ENCODE data around the gene CCDC154. TPM values are rescaled to one million over a fixed set of nuclear protein-coding genes. Genes with fewer than 3 reads are reported as not detected.

Gene CCDC154
- total and polyA plus RNA-seq, 10 of the 15 experiments (the other 5 are each of a cell fraction or from before 2014, with no cell fraction given) = 0.06 to 0.26 (median 0.25) TPM; not detected in 7

GRCh38 chr16:1450841-1451240, 6.5 kb upstream of the CCDC154 start:
- Histone ChIP-seq H3K4me3 (no peak overlapping the region), H3K4me2 (ENCODE audit: control insufficient read depth, insufficient read depth) (no peak overlapping the region), H4K20me1 (ENCODE audit: control insufficient read depth, insufficient read depth) (no peaks in the 10 kb centered on the region), H3K9me3 (replicated peaks; ENCODE audit: control insufficient read depth, insufficient read depth, low read length) (no peaks in the 10 kb centered on the region), H2AFZ (ENCODE audit: control insufficient read depth, low read depth, low read length) (no peak overlapping the region), H3K27me3 (replicated peaks in 1 of 2; ENCODE audit: control insufficient read depth in 2 of 2, insufficient read depth in 2 of 2, low read length in 1 of 2) (no peaks in the 10 kb centered on the region), H3K79me2 (ENCODE audit: control insufficient read depth, insufficient read depth, low read length) (no peaks in the 10 kb centered on the region), H3K27ac (ENCODE audit: control insufficient read depth, insufficient read depth) (no peak overlapping the region), H3K36me3 (ENCODE audit: control insufficient read depth in 2 of 2, insufficient read depth in 2 of 2, low read length in 1 of 2) (no peaks in the 10 kb centered on the region; a peak in 2 of 4 replicates), H3K9ac (ENCODE audit: control insufficient read depth, insufficient read depth, low read length) (no peak overlapping the region), H3K4me1 (ENCODE audit: control insufficient read depth, insufficient read depth, low read length) (no peaks in the 10 kb centered on the region)
- 96% methylated on average over 21 of the region's 21 CpGs for WGBS (ENCODE audit: insufficient coverage, insufficient replicate concordance, low lambda C conversion rate, missing lambda C conversion rate)
- no peak for TF ChIP-seq MEF2B (IDR thresholded peaks at IDR 0.05; ENCODE audit: partially characterized antibody, poor library complexity, severe bottlenecking)
- no peak for TF ChIP-seq LARP7 (IDR thresholded peaks at IDR 0.05)
- no peak for TF ChIP-seq NBN (IDR thresholded peaks at IDR 0.05)
- TF ChIP-seq ESRRA (IDR thresholded peaks at IDR 0.05; ENCODE audit: low read length) = no peak
- no peak for TF ChIP-seq KDM1A (IDR thresholded peaks at IDR 0.05; ENCODE audit: borderline replicate concordance)
- TF ChIP-seq NFYB (IDR thresholded peaks at IDR 0.05; ENCODE audit: insufficient read depth, low read depth, low read length) = no peak
- TF ChIP-seq MTA2 (IDR thresholded peaks at IDR 0.05; ENCODE audit: low read depth) = no peak
- TF ChIP-seq EGR1 (IDR thresholded peaks at IDR 0.05; ENCODE audit: borderline replicate concordance in 1 of 2, low read depth in 2 of 2, low read length in 2 of 2) = no peak
- no TSS peak for BruUV-seq (replicated peaks)
- SMC1A ChIA-PET (ENCODE audit: uncharacterized antibody, unreplicated experiment) = no interaction called here
- POLR2A ChIA-PET = no interaction called here
- FAIRE-seq = no peak
- RAD21 ChIA-PET (ENCODE audit: unreplicated experiment) = interaction anchor here (0.7 kb wide), 1 partner anchor 164 kb away, joined by 3 read pairs; no protein-coding TSS in a partner anchor
- in situ Hi-C loops (cut with MboI) = no loop called here
- no peak for ATAC-seq
- no peak for DNase-seq (ENCODE audit: low read depth, low spot score)
- CTCF ChIA-PET = no interaction called here
- intact Hi-C loops (cut with micrococcal nuclease; ENCODE audit: unreplicated experiment) = no loop called here

- no TSS peak for BruUV-seq (replicated peaks)
These were observed 5.9 kb upstream of the CCDC154 start for GRCh38 chr16:1450218-1450617.

More at GRCh38 chr16:1450218-1450617, 5.9 kb upstream of the CCDC154 start:
- TF ChIP-seq ZNF24 (IDR thresholded peaks at IDR 0.05) (no peak), POLR2A (IDR thresholded peaks at IDR 0.05; ENCODE audit: low read depth, low read length) (peak; percentile 45; the same call in 1 of the 2 replicates)
- Histone ChIP-seq H3K4me3 (no peak overlapping the region), H3K9ac (ENCODE audit: control insufficient read depth, insufficient read depth, low read length) (no peak overlapping the region), H3K9me3 (replicated peaks; ENCODE audit: control insufficient read depth, insufficient read depth, low read length) (no peaks in the 10 kb centered on the region), H3K4me1 (ENCODE audit: control insufficient read depth, insufficient read depth, low read length) (no peaks in the 10 kb centered on the region), H3K4me2 (ENCODE audit: control insufficient read depth, insufficient read depth) (no peak overlapping the region), H3K27ac (ENCODE audit: control insufficient read depth, insufficient read depth) (no peak overlapping the region), H3K27me3 (replicated peaks in 1 of 2; ENCODE audit: control insufficient read depth in 2 of 2, insufficient read depth in 2 of 2, low read length in 1 of 2) (no peaks in the 10 kb centered on the region), H3K79me2 (ENCODE audit: control insufficient read depth, insufficient read depth, low read length) (no peaks in the 10 kb centered on the region), H4K20me1 (ENCODE audit: control insufficient read depth, insufficient read depth) (no peaks in the 10 kb centered on the region), H3K36me3 (ENCODE audit: control insufficient read depth in 2 of 2, insufficient read depth in 2 of 2, low read length in 1 of 2) (no peaks in the 10 kb centered on the region; a peak in 2 of 4 replicates), H2AFZ (ENCODE audit: control insufficient read depth, low read depth, low read length) (no peak overlapping the region)
- ChIA-PET SMC1A (ENCODE audit: uncharacterized antibody, unreplicated experiment) (no interaction called here), RAD21 (ENCODE audit: unreplicated experiment) (no interaction called here), POLR2A (no interaction called here), CTCF (no interaction called here)
- ATAC-seq (no peak), DNase-seq (ENCODE audit: low read depth, low spot score) (no peak), FAIRE-seq (no peak)
- in situ Hi-C loops (cut with MboI) = no loop called here
- WGBS (ENCODE audit: insufficient coverage, insufficient replicate concordance, low lambda C conversion rate, missing lambda C conversion rate) = 83% methylated on average over 23 of the region's 29 CpGs
- intact Hi-C loops (cut with micrococcal nuclease; ENCODE audit: unreplicated experiment) = no loop called here

All from GM12878 (cell line).